GM03348 (cell line): ENCODE measurements around the gene FDPS.
A peak's percentile ranks its signal among the peaks of the same experiment; 100 is the strongest.
"Not testable (repeated sequence)": the region's sequence is repeated elsewhere in the genome, so short reads cannot be mapped to it uniquely, and the experiment has no call there.

Experiments used
- DNase-seq: peaks from one replicate; pipeline ENCODE4 v3.0.0; 2012; ENCODE audit warnings: low spot score

FDPS gene

DNA sequence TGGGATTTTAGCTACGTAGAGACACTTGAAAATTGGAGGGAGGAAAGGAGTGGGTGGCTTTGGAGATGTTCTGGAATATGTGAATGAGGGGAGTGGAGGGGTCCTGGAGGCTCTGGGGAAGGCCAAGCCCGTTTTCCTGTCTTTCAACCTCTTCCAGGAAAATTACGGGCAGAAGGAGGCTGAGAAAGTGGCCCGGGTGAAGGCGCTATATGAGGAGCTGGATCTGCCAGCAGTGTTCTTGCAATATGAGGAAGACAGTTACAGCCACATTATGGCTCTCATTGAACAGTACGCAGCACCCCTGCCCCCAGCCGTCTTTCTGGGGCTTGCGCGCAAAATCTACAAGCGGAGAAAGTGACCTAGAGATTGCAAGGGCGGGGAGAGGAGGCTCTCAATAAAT lies 11.6 kb downstream of the FDPS start:
- no peak for DNase-seq

DNA sequence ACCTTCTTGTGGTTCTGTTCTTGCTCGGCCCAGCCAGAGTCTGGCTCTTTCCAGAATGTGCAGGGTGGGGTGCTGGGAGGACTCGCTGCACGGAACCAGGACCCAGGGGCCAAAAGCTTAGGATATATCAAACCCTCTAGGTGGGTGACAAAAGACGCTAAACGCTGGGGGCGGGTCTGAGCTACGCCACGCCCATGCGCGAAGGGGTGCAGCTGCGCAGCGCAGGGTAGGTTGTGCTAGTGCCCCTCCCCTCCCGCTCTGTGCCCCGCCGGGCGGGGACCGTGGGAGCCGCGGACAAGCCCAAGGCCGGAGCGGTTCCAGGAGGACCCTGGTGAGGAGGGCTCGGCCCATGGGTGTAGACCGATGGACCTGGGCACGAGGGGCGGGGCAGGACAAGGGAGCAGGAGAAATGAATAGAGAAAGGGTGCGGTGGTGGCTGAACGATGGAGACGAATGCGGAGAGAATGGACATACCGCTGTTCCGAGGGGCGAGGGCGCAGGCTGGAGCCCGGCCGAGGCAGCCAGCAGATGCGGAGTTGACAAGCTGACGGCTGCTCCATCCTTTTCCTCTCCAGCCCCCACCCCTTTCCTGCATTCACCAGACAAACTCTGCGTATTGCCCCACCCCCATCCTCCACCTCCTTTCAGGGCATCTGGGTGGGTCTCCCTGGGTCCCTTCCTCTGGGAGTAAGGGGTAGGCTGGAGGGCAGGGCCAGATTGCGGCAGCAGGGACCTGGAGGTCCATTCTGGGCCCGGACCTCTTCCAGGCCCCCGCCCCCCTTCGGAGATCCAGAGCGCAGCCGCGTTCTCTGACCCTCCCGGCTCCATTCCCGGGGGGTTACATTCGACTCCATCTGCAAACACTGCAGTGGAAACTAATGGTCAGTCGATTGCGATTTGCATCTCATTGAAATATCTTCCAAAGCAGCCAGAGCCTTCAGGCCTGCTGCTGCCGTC lies 12.3 kb downstream of the FDPS start, which contains the start of gene RUSC1:
TSS of gene RUSC1 (plus strand) at position 234 of the 957 bp plus-strand sequence. CDS start 880 bp downstream, outside the sequence.
- peak; percentile 91 for DNase-seq

DNA sequence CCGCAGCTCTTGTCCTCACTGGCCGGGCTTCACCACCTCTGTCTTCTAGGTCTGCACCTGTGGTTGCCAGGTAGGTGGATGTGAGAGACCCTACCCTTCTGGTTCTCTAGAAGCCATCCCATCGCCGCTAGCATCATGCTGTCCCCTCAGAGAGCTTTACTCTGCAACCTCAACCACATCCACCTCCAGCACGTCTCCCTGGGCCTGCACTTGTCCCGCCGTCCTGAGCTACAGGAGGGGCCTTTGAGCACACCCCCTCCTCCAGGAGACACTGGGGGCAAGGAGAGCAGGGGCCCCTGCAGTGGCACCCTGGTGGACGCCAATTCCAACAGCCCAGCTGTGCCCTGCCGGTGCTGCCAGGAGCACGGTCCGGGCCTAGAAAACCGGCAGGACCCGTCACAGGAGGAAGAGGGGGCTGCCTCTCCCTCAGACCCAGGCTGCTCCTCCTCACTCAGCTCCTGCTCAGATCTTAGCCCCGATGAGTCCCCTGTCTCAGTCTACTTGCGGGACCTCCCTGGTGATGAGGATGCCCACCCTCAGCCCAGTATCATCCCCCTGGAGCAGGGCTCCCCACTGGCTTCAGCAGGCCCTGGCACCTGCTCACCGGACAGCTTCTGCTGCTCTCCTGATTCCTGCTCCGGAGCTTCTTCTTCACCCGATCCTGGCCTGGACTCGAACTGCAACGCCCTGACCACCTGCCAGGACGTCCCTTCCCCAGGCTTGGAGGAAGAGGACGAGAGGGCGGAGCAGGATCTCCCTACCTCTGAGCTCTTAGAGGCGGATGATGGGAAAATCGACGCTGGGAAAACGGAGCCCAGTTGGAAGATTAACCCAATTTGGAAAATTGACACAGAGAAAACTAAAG lies 13.2 kb downstream of the FDPS start:
- DNase-seq: no peak

DNA sequence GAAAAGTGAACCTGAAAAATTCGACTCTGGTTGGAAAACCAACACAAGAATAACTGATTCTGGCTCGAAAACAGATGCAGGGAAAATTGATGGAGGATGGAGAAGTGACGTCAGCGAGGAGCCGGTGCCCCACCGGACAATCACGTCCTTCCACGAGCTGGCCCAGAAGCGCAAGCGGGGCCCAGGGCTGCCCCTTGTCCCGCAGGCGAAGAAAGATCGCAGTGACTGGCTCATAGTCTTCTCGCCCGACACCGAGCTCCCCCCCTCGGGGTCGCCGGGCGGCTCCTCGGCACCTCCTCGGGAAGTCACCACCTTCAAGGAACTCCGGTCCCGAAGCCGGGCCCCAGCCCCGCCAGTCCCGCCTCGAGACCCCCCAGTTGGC lies 13.9 kb downstream of the FDPS start:
- peak; percentile 53 for DNase-seq

DNA sequence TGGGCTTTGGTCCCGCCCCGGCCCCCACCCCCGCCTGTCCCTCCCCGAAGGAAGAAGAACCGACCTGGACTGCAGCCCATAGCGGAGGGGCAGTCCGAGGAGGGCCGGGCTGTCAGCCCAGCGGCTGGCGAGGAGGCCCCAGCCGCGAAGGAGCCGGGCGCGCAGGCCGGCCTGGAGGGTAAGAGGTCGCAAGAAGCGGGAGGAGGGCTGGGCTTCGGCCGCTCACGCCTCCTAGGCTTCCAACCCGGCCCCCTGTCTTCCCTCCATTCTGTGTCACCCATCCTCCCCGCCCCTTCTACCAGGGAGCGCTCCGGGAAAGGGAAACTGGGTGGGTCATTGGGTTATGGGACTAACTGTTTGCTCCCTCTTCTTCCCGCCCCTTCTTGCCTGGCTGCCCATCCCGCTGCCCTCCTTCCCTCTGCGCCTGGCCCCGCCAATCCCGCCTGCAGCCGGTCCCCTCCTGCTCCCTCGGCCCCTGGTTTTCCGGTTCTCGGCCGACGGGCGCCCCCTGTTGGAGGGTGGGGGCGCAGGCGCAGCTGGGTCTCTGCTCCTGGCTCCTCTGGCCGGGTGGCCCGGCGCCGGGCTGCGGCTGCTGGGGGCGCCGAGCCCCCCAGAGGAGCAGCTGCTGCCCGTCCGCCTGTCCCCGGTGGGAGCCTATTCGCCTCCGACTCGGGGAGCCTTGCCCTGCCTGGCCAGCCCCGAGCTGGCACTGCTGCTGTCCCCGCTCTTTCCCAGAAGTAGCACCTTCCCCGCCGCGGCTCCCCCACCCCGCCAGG lies 14.5 kb downstream of the FDPS start:
- peak; percentile 95 for DNase-seq

DNA sequence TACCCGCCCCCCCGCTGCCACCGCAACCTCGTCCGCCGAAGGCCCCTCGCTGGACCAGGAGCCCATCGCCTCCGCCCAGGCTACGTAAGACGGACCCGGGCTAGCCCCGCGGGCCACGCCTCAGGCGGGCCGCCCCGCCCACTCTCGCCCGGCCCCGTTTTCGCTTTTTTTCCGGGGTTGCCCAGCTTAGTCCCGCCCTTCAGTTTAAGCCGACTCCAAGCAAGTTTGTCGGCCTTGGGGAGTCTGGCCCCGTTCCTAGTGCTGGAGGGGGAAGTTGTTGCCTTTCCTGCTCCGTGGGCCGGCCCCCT lies 15.0 kb downstream of the FDPS start:
- peak; percentile 94 for DNase-seq

DNA sequence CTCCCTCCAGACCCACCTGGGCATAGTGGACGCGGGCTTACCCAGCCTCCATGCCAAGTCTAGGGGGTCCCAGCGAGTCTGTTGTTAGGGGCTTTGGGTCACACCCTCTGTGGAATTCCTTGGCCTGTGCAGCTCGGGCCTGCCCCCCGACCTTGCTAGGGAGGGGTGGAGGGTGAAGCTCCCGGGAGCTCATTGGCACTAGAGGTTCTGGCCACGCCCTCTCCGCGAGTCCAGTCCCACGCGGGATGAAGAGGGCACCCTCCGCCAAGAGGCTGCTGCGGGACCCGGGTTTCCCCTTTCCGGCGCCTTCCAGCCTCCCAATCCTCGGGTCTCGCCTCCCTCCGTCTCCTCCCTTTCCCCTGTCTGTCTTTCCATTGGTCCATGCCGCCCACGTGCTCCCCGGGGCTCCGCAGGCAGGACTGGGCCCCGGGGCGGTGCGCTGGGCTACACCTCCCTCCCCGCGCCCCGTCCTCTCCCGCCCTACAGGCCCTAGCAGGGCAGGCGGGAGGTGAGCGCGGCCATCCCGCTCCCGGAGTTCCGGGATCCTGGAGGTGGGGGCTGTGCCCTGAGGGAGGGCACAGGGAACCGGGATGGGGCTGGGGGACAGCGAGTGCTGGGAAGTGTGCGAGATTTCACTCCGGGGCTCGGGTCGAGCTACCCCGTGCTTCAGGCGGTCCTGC lies 15.5 kb downstream of the FDPS start:
- DNase-seq: peak; percentile 99

DNA sequence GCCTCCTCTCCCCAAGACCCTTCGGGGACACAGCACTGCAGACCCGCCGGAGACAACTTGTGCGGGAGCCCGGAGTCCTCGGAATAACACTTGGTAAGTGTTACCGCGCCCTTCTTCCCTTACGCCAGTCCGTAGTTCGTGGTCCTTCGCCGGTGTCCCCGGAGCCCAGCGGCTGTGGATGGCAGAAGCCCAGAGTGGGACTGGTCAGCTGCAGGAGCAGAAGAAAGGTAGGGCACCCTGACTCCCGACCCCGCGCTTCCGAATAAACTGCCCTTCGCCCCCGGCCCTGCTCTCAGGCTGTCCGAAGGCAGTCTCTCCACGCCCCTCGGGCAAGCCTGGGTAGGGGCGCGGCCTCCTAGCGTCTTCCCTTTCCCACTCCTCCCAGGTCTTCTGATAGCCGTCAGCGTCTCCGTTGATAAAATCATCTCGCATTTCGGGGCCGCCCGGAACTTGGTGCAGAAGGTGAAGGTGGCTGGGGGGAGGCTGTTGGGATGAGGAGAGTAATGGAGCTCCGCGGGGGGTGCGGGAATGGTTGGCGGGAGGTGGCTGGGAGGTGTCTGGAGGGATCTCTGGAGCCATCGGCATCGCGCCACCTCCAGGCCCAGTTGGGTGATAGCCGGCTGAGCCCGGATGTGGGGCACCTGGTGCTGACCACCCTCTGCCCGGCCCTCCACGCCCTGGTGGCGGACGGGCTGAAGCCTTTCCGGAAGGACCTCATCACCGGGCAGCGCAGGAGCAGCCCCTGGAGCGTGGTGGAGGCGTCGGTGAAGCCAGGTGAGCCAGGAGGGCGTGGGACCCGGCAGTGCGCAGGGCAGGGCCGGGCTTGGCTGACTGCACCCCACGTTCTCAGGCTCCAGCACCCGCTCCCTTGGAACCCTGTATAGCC lies 16.3 kb downstream of the FDPS start:
- DNase-seq: peak; percentile 77

DNA sequence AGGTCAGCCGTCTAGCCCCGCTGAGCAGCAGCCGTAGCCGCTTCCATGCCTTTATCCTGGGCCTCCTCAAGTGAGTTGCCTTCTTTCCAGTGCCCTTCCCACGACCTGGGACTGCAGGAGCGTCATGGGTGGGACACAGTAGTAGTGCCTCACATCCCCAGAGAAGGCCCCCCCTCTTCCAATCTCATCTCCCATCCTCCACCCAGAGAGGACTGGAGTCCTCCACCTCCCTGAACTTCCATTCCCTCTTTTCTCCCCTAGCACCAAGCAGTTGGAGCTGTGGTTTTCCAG lies 16.9 kb downstream of the FDPS start:
- no peak for DNase-seq

DNA sequence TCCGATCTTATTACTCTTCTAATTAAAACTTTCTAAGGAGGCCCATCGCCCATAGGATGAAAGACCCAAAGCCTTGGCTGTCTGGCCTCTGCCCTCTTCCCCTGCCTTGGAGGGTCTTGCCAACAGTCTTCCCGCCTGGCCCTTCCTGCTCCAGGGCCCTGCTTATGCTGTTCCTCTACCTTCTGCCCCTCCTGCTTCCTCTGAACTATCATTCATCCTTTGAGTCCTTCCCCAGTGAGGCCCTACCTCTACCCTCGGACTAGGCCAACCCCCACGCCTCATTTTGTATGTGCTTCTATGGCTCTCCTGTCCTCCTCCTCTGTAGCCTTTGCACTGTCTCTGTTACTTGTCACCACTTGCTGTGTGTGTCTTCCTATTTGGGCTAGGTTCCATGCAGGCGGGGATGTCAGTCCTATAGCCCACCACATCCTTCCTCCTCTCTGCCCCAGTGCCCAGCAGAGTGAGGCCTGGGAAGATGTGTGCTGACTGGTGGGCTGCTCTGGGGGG lies 17.4 kb downstream of the FDPS start:
- no peak for DNase-seq

DNA sequence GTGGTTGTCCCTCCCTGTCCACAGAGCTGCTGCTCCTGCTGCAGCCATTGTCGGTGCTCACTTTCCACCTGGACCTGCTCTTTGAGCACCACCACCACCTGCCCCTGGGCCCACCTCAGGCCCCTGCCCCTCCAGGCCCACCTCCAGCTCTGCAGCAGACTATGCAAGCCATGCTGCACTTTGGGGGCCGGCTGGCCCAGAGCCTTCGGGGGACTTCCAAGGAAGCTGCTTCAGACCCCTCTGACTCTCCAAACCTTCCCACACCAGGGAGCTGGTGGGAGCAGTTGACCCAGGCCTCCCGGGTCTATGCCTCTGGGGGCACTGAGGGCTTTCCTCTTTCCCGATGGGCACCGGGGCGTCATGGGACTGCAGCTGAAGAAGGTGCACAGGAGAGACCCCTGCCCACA lies 18.0 kb downstream of the FDPS start:
- no peak for DNase-seq

DNA sequence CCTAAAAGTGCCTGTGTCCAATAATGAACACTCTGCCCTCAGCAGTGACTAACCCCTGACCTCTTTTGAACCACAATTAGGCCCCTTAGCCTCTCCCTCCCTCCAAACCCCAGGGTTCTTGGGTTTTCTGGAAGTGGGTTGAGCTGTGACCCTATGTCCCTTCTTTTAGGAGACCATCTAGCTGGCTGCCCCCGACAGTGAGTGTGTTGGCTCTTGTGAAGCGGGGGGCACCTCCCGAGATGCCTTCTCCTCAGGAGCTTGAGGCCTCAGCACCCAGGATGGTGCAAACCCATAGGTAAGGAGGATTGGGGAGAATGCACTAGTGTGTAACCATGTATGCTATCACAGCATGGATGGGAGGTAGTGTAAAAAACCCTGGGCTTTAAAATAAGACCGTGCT lies 19.3 kb downstream of the FDPS start:
- no peak for DNase-seq

DNA sequence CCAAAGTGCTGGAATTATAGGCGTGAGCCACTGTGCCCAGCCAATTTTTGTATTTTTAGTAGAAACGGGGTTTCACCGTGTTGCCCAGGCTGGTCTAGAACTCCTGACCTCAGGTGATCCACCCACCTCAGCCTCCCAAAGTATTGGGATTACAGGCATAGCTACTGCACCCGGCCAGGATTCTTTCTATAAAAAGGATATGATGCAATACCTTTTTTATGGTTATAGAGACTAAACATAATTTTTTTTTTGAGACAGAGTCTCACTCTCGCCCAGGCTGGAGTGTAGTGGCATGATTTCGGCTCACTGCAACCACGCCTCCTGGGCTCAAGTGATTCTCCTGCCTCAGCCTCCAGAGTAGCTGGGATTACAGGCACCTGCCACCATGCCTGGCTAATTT lies 20.2 kb downstream of the FDPS start:
- DNase-seq: not testable (repeated sequence)

DNA sequence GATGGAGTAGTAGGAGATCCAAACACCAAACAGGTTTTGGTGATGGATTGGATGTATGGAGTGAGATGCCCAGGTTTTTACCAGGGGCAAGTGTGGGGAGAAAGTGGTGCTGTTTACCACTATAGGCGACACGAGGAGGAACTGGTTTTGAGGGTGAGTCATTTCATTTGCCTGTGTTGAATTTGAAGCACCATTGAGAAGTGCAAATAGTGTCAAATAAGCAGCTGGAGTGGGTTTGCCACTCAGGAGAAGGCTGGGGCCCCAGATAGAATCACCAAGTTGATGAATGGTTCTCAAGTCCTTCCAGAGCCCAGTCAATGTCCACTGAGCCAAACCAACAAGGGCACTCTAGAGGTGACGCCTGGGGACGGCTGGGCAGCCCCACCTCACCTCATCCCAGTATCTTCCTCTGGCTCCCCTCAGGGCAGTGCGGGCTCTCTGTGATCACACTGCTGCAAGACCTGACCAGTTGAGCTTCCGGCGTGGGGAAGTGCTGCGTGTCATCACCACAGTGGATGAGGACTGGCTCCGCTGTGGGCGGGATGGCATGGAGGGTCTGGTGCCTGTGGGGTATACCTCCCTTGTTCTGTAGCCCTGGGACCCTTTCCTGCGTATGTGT lies 21.4 kb downstream of the FDPS start:
- no peak for DNase-seq

DNA sequence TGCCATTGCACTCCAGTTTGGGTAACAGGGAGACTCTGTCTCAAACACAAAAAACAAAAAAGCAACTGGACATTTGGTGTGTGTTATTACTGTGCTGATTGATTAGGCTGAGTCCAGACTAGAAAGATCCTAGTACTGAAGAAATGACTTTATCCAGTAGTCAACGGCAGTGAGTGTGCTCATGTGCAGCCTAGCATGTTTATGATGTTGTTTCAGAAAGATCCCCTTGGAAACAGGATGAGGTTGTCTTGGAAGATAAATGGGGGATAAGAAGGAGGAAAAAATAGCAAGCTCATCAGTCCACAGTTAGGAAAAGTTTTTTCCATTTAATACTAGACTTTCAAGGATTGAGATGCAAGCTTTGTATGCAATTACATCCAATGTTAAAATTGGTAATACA lies 26.3 kb downstream of the FDPS start:
- DNase-seq: no peak

DNA sequence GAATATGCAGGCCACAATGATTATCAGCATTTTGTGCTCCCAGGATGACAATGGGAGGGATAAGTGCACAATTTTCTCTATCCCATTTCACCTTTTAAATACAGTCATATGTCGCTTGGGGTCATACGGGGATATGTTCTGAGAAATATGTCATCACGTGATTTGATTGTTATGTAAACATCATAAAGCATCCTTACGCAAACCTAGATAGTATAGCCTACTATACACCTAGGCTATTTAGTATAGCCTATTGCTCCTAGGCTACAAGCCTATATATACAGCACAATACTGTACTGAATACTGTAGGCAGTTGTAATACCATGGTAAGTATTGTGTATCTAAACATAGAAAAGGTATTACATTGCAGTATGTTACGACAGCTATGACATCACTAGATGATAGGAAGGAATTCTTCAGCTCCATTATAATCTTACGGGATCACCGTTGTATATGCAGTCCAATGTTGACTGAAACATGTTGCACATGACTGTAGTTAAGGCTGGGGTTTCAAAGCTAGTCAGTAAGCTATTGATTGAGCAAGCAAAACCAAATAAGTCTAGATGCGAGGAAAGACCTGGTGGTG lies 30.9 kb downstream of the FDPS start:
- DNase-seq: no peak

DNA sequence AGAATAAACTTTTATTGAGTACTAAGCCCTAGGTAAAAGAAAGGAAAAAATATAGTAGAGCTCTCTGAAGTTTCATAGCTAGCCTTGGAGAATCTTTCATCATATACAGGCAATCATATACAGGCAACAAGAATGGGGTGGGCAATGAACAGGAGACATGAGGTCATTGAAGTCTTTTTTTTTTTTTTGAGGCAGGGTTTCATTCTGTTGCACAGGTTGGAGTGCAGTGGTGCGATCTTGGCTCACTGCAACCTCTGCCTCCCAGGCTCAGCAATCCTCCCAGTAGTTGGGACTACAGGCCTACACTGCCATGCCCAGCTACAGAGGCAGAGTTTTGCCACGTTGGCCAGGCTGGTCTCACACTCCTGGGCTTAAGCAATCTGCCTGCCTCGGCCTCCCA lies 34.2 kb downstream of the FDPS start:
- no peak for DNase-seq

DNA sequence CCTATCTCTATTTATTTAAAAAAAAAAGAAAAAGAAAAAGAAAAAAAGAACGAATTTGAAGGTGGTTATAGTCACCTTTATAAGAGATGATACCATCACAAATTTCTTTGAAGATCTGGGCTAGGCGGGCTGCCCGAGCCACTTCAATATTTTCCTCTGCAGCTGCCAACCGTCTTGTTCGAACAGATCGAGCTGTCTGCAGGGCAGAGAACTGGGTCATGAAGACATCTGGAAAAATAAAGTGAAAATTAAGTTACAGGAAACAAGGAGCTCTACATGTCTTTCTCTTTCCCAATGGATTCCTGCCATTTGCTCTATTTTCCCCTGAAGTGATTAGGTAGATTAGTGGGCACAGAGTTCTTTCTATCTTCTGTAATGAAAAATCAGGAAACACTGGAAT lies 44.0 kb downstream of the FDPS start:
- no peak for DNase-seq

DNA sequence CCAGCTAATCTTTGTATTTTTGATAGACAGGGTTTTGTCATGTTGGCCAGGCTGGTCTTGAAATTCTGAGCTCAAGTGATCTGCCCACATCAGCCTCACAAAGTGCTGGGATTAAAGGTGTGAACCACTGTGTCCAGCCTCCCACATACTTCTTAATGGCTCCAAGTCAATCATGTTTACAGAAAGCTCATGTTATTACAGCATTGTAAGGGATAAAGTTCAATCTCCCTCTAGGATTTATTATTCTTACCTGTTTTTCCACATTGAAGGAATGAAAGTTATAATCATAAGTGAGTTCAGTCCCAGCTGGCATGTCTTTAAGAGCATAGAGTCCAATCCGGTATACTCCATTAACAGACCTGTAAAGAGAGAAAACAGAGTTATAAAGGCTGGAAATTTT lies 51.4 kb downstream of the FDPS start:
- no peak for DNase-seq
